Gastrocnemius medialis (tissue), 4 donors: ENCODE measurements around the gene ARHGAP28. TPM values are rescaled to one million over a fixed set of nuclear protein-coding genes. Genes with fewer than 3 reads are reported as not detected.

Experiments
- ATAC-seq, 2 donors: fragments of 150-250 bp; one replicate each; pipeline ENCODE4 v1.9.1; 2016
- DNase-seq, 2 donors: peaks; one replicate each; pipeline ENCODE4 v3.0.0-alpha.2; 2019
- H3K27ac ChIP-seq, 4 donors: fragments of 200-600 bp; sonication (generic); 1 replicate in 1 of 4; 2 replicates in 3 of 4; pipeline ENCODE4 v1.5.1; 2016 to 2018; ENCODE audit warnings: mild to moderate bottlenecking in 2 of 4, moderate library complexity in 1 of 4
- H3K27me3 ChIP-seq, 3 donors: fragments of 200-600 bp; sonication (generic) in 2 of 3; 1 replicate in 1 of 3; 2 replicates in 2 of 3; pipeline versions ENCODE4 v1.5.1 to v1.6.0; 2016 to 2019; ENCODE audit warnings: mild to moderate bottlenecking in 1 of 3, moderate library complexity in 1 of 3
- H3K36me3 ChIP-seq, 2 donors: fragments of 200-600 bp; sonication (generic) in 1 of 2; one replicate each; pipeline ENCODE4 v1.5.1; 2017 to 2018
- H3K4me1 ChIP-seq, 2 donors: fragments of 200-600 bp; sonication (generic) in 1 of 2; one replicate each; pipeline ENCODE4 v1.5.1; 2016 to 2017; ENCODE audit warnings: mild to moderate bottlenecking in 2 of 2
- H3K4me3 ChIP-seq, 4 donors: fragments of 200-600 bp; sonication (generic) in 3 of 4; 1 replicate in 1 of 4; 2 replicates in 3 of 4; pipeline ENCODE4 v1.5.1; 2016 to 2019; ENCODE audit warnings: mild to moderate bottlenecking in 2 of 4
- H3K9me3 ChIP-seq, 3 donors: fragments of 200-600 bp; sonication (generic) in 2 of 3; 1 replicate in 1 of 3; 2 replicates in 2 of 3; pipeline ENCODE4 v1.5.1; 2016 to 2019
- POLR2A ChIP-seq, 2 donors: fragments of 450-650 bp; IDR thresholded peaks; one replicate each; pipeline ENCODE4 v1.6.1; 2017; ENCODE audit warnings: antibody characterized with exemption in 2 of 2, mild to moderate bottlenecking in 2 of 2, moderate library complexity in 2 of 2
- in situ Hi-C, 4 donors: fragments of 200-750 bp; cut with MboI; loops; one replicate each; pipeline versions ENCODE4 v1.15.0 to v1.8.0; 2017; ENCODE audit warnings: low sequenced_read_pairs in 4 of 4
- intact Hi-C: fragments of 100-400 bp; cut with DNase I; formaldehyde crosslinking; loops from one replicate; pipeline ENCODE4 v1.15.1; 2023; ENCODE audit warnings: low total_unique reads
- total RNA-seq, 4 donors: library from RNA; depleted of rRNA; stranded (reverse); fragments of >200 nt; gene quantifications; one replicate each; pipeline versions ENCODE4 v1.1.0 to v1.2.3, GENCODE V29; 2016
- TF ChIP-seq, protein P1 (sequence below), 5 experiments: fragments of 450-650 bp in 3 of 5; fragments of 200-600 bp in 2 of 5; sonication (generic) in 2 of 5; IDR thresholded peaks in 4 of 5; conservative IDR thresholded peaks in 1 of 5; 1 replicate in 4 of 5; 2 replicates in 1 of 5; pipeline ENCODE4 v1.5.1; 2016 to 2019; ENCODE audit warnings: antibody characterized with exemption in 5 of 5, mild to moderate bottlenecking in 3 of 5, moderate library complexity in 3 of 5

ARHGAP28 gene
- total RNA-seq, 4 donors from 2014 or later, result 4.6 to 17.9 (median 6.2) TPM

DNA sequence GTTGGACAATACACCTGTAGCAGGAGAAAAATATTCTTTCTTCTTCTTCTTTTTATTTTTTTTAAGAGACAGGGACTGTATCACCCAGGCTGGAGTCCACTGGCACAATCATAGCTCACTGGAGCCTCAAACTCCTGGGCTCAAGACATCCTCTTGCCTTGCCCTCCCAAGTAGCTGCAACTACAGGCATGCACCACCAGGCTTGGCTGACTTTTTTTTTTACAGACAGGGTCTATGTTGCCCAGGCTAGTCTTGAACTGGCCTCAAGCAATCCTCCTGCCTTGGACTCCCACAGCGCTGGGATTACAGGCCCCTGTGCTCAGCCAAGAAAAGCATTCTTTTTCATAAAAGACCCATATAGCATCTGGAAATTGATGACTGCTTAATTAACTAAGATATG is 17.1 kb upstream of the ARHGAP28 start:
- H3K9me3 ChIP-seq, result no peaks in the 10 kb centered on the region
- TF ChIP-seq, protein P1, sequence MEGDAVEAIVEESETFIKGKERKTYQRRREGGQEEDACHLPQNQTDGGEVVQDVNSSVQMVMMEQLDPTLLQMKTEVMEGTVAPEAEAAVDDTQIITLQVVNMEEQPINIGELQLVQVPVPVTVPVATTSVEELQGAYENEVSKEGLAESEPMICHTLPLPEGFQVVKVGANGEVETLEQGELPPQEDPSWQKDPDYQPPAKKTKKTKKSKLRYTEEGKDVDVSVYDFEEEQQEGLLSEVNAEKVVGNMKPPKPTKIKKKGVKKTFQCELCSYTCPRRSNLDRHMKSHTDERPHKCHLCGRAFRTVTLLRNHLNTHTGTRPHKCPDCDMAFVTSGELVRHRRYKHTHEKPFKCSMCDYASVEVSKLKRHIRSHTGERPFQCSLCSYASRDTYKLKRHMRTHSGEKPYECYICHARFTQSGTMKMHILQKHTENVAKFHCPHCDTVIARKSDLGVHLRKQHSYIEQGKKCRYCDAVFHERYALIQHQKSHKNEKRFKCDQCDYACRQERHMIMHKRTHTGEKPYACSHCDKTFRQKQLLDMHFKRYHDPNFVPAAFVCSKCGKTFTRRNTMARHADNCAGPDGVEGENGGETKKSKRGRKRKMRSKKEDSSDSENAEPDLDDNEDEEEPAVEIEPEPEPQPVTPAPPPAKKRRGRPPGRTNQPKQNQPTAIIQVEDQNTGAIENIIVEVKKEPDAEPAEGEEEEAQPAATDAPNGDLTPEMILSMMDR (IDR thresholded peaks at IDR 0.05 in 4 of 5, conservative IDR thresholded peaks at IDR 0.05 in 1 of 5), result no peak
- no peak for TF ChIP-seq POLR2A (IDR thresholded peaks at IDR 0.05)
- H3K36me3 ChIP-seq, result no peaks in the 10 kb centered on the region
- ATAC-seq, result no peak
- DNase-seq, result no peak
- no peaks in the 10 kb centered on the region for H3K4me1 ChIP-seq
- in situ Hi-C loops, result loop anchor here in 1 of 4 donors (25.0 kb wide), 1 partner anchor 100 kb away; no protein-coding TSS in a partner anchor
- intact Hi-C loops, result no loop called here
- no peak overlapping the region for H3K4me3 ChIP-seq
- H3K27ac ChIP-seq, result no peak overlapping the region
- no peaks in the 10 kb centered on the region for H3K27me3 ChIP-seq

DNA sequence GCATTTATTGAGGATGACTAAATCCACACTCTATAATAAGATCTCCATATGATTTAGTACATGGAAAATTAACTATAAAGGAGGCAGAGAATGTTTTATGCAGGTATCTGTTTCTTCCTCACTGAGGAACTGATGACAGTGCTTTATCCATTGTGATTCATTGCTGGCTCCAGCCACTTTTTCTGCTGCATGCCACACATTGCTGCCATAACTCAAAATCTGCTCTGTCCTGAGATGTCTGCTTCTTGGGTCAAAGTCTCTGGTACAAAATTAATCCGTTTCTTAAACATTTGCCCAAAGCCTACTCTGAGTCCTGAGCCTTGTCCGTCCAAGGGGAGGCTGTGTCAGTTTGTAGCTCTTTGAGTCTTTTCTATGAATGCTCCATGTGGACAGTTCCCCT is 15.5 kb upstream of the ARHGAP28 start:
- DNase-seq (no peak), ATAC-seq (no peak)
- no peak for TF ChIP-seq POLR2A (IDR thresholded peaks at IDR 0.05)
- TF ChIP-seq, protein P1 (IDR thresholded peaks at IDR 0.05 in 4 of 5, conservative IDR thresholded peaks at IDR 0.05 in 1 of 5), result no peak
- Histone ChIP-seq H3K4me3 (no peak overlapping the region), H3K36me3 (no peaks in the 10 kb centered on the region), H3K27ac (no peak overlapping the region), H3K4me1 (no peaks in the 10 kb centered on the region), H3K9me3 (no peaks in the 10 kb centered on the region), H3K27me3 (no peaks in the 10 kb centered on the region)
- intact Hi-C loops (no loop called here), in situ Hi-C loops (loop anchor here in 1 of 4 donors (25.0 kb wide), 1 partner anchor 98 kb away; no protein-coding TSS in a partner anchor)

- Histone ChIP-seq H3K27ac (no peak overlapping the region), H3K4me1 (no peaks in the 10 kb centered on the region), H3K9me3 (no peaks in the 10 kb centered on the region), H3K27me3 (no peaks in the 10 kb centered on the region), H3K36me3 (no peaks in the 10 kb centered on the region), H3K4me3 (no peak overlapping the region)
- ATAC-seq, result no peak
- in situ Hi-C loops (loop anchor here in 1 of 4 donors (25.0 kb wide), 1 partner anchor 94 kb away; no protein-coding TSS in a partner anchor), intact Hi-C loops (no loop called here)
- TF ChIP-seq POLR2A (IDR thresholded peaks at IDR 0.05), result no peak
- TF ChIP-seq, protein P1 (IDR thresholded peaks at IDR 0.05 in 4 of 5, conservative IDR thresholded peaks at IDR 0.05 in 1 of 5), result no peak
- DNase-seq, result no peak
Measured at GRCh38 chr18:6718267-6718666, 11.2 kb upstream of the ARHGAP28 start.

GRCh38 chr18:6719098-6719846 is 10.2 kb upstream of the ARHGAP28 start:
- intact Hi-C loops, result no loop called here

More at GRCh38 chr18:6719098-6719846, 10.2 kb upstream of the ARHGAP28 start:
- ATAC-seq, result no peak
- no peak overlapping the region for H3K27ac ChIP-seq
- H3K4me1 ChIP-seq, result no peaks in the 10 kb centered on the region
- DNase-seq, result no peak
- H3K4me3 ChIP-seq, result no peak overlapping the region
- H3K36me3 ChIP-seq, result no peaks in the 10 kb centered on the region
- no peak for TF ChIP-seq POLR2A (IDR thresholded peaks at IDR 0.05)
- TF ChIP-seq, protein P1 (IDR thresholded peaks at IDR 0.05 in 4 of 5, conservative IDR thresholded peaks at IDR 0.05 in 1 of 5), result no peak
- no peaks in the 10 kb centered on the region for H3K9me3 ChIP-seq
- no peaks in the 10 kb centered on the region for H3K27me3 ChIP-seq
- in situ Hi-C loops, result loop anchor here in 1 of 4 donors (25.0 kb wide), 1 partner anchor 93 kb away; no protein-coding TSS in a partner anchor
